ENCODE measurements around the gene MYH10. TPM values are rescaled to one million over a fixed set of nuclear protein-coding genes. Genes with fewer than 3 reads are reported as not detected.

Gene MYH10
- total and polyA plus RNA-seq, 9 of the 15 experiments (the other 6 are each of a cell fraction or from before 2014, with no cell fraction given) = 16.3 to 95.3 (median 39.7) TPM

GRCh38 chr17:8574687-8575086 is 55.8 kb downstream of the MYH10 start (continued):
- TF ChIP-seq REST (IDR thresholded peaks at IDR 0.05; ENCODE audit: borderline replicate concordance) (peak; percentile 40; the same call in 1 of the 2 replicates), REST (CRISPR knock-in tag; IDR thresholded peaks at IDR 0.05; ENCODE audit: low read depth) (no peak), PHB2 (IDR thresholded peaks at IDR 0.05; ENCODE audit: low read depth) (no peak), RAD21 (CRISPR knock-in tag; conservative IDR thresholded peaks at IDR 0.05 in 1 of 2, IDR thresholded peaks at IDR 0.05 in 1 of 2) (peak in 1 of 2 experiments; percentile 47; a peak in 2 of 4 replicates)

All from K562 (cell line).